Pons (tissue), 1 donor: ENCODE results near the gene FMR1.
A peak's percentile ranks its signal among the peaks of the same experiment; 100 is the strongest.

Source experiments
- DNase-seq: peaks from one replicate; pipeline ENCODE4 v3.0.0-alpha.2; 2016; ENCODE audit warnings: low spot score

Gene FMR1

GRCh38 chrX:147911192-147912022 is at the start of gene FMR1:
Gene FMR1, plus strand, starts transcription at chrX:147911919. Its CDS starts 261 bp downstream, at chrX:147912180.
- DNase-seq: peak; percentile 89

- DNase-seq: no peak
These were observed 35.7 kb upstream of the FMR1 start for GRCh38 chrX:147875866-147876596.

GRCh38 chrX:147876849-147877646 is 34.7 kb upstream of the FMR1 start:
- DNase-seq: no peak

- no peak for DNase-seq
These were observed 34.0 kb upstream of the FMR1 start for GRCh38 chrX:147877726-147878125.

GRCh38 chrX:147884958-147885357 is 26.8 kb upstream of the FMR1 start:
- no peak for DNase-seq

GRCh38 chrX:147890756-147891155 is 21.0 kb upstream of the FMR1 start:
- DNase-seq: no peak

GRCh38 chrX:147891896-147892295 is 19.8 kb upstream of the FMR1 start:
- no peak for DNase-seq

- no peak for DNase-seq
These were observed 18.0 kb upstream of the FMR1 start for GRCh38 chrX:147893741-147894140.

GRCh38 chrX:147894366-147894963 is 17.3 kb upstream of the FMR1 start:
- no peak for DNase-seq

GRCh38 chrX:147897117-147897516 is 14.6 kb upstream of the FMR1 start:
- no peak for DNase-seq

GRCh38 chrX:147898951-147899350 is 12.8 kb upstream of the FMR1 start:
- DNase-seq: no peak

GRCh38 chrX:147899379-147900114 is 12.2 kb upstream of the FMR1 start:
- DNase-seq: no peak

GRCh38 chrX:147900349-147900748 is 11.4 kb upstream of the FMR1 start:
- DNase-seq: no peak

- DNase-seq: no peak
These were observed 10.1 kb upstream of the FMR1 start for GRCh38 chrX:147901461-147902126.

GRCh38 chrX:147902270-147902669 is 9.4 kb upstream of the FMR1 start:
- no peak for DNase-seq

- DNase-seq: no peak
These were observed 3.6 kb upstream of the FMR1 start for GRCh38 chrX:147908106-147908505.

GRCh38 chrX:147910607-147911006 is 1.1 kb upstream of the FMR1 start:
- DNase-seq: no peak

- DNase-seq: peak; percentile 52
These were observed 528 bp downstream of the FMR1 start for GRCh38 chrX:147912093-147912801.

GRCh38 chrX:147913570-147913969 is 1.9 kb downstream of the FMR1 start:
- DNase-seq: no peak

GRCh38 chrX:147914591-147914990 is 2.9 kb downstream of the FMR1 start:
- no peak for DNase-seq
